Tibial artery (tissue), 4 donors: ENCODE measurements around the gene TNFSF13.

Experiments used
- DNase-seq, 2 donors: peaks; one replicate each; pipeline ENCODE4 v3.0.0-alpha.2; 2019
- H3K27ac ChIP-seq, 2 donors: fragments of 200-600 bp; sonication (generic) in 1 of 2; 1 replicate in 1 of 2; 2 replicates in 1 of 2; pipeline ENCODE4 v1.5.1; 2018 to 2019; ENCODE audit warnings: mild to moderate bottlenecking in 1 of 2
- H3K27me3 ChIP-seq, 2 donors: fragments of 200-600 bp; sonication (generic) in 1 of 2; one replicate each; pipeline versions ENCODE4 v1.5.1 to v1.6.0; 2016 to 2019
- H3K36me3 ChIP-seq, 3 donors: fragments of 200-600 bp; sonication (generic) in 2 of 3; one replicate each; pipeline ENCODE4 v1.5.1; 2016 to 2019; ENCODE audit warnings: mild to moderate bottlenecking in 2 of 3
- H3K4me1 ChIP-seq, 4 donors: fragments of 200-600 bp; sonication (generic) in 2 of 4; 1 replicate in 3 of 4; 2 replicates in 1 of 4; pipeline ENCODE4 v1.5.1; 2016 to 2019
- H3K4me3 ChIP-seq, 2 donors: fragments of 200-600 bp; sonication (generic) in 1 of 2; 1 replicate in 1 of 2; 2 replicates in 1 of 2; pipeline ENCODE4 v1.5.1; 2018 to 2019; ENCODE audit warnings: mild to moderate bottlenecking in 2 of 2
- H3K9me3 ChIP-seq, 3 donors: fragments of 200-600 bp; sonication (generic) in 1 of 3; one replicate each; pipeline ENCODE4 v1.5.1; 2016 to 2019
- CTCF ChIP-seq, 2 experiments: fragments of 200-600 bp in 1 of 2; fragments of 450-650 bp in 1 of 2; IDR thresholded peaks; one replicate each; pipeline ENCODE4 v1.5.1; 2017 to 2019; ENCODE audit warnings: antibody characterized with exemption in 2 of 2, mild to moderate bottlenecking in 1 of 2, moderate library complexity in 1 of 2
- intact Hi-C: fragments of 100-400 bp; cut with DNase I; formaldehyde crosslinking; loops from one replicate; pipeline ENCODE4 v1.15.0; 2023; ENCODE audit warnings: low total_unique reads

Gene TNFSF13

GRCh38 chr17:7548585-7549400, 9.8 kb upstream of the TNFSF13 start, which contains the start of gene TNFSF12:
Gene TNFSF12 (plus strand): TSS chr17:7549058. CDS start chr17:7549154, 96 bp downstream.
- peaks cover 3 to 22% (median 13%) of the 10 kb centered on the region in 3 donors for H3K36me3 ChIP-seq
- H3K4me3 ChIP-seq = peak within 1 kb of the TSS; percentile 68 to 75
- H3K27me3 ChIP-seq = no peaks in the 10 kb centered on the region
- DNase-seq = peak; percentile 70 to 84
- peaks cover 0 to 18% (median 15%) of the 10 kb centered on the region in 4 donors for H3K4me1 ChIP-seq
- peak; percentile 28 to 29 for TF ChIP-seq CTCF (IDR thresholded peaks at IDR 0.05)
- H3K9me3 ChIP-seq = no peaks in the 10 kb centered on the region
- intact Hi-C loops = no loop called here
- H3K27ac ChIP-seq = peak within 1 kb of the TSS; percentile 90 to 93

GRCh38 chr17:7549401-7550055, 9.0 kb upstream of the TNFSF13 start:
- intact Hi-C loops = no loop called here
- no peak for TF ChIP-seq CTCF (IDR thresholded peaks at IDR 0.05)
- Histone ChIP-seq H3K27ac (peak overlapping the region; percentile 90 to 93), H3K9me3 (no peaks in the 10 kb centered on the region), H3K36me3 (peaks cover 3 to 24% (median 13%) of the 10 kb centered on the region in 3 donors), H3K4me1 (peaks cover 0 to 18% (median 15%) of the 10 kb centered on the region in 4 donors), H3K27me3 (no peaks in the 10 kb centered on the region), H3K4me3 (peak overlapping the region; percentile 68 to 75)
- DNase-seq = no peak

- H3K4me3 ChIP-seq = peak overlapping the region in 1 of 2 donors; percentile 68
- peaks cover 3 to 24% (median 13%) of the 10 kb centered on the region in 3 donors for H3K36me3 ChIP-seq
- no peaks in the 10 kb centered on the region for H3K9me3 ChIP-seq
- H3K4me1 ChIP-seq = peaks cover 0 to 18% (median 15%) of the 10 kb centered on the region in 4 donors
- no peak for TF ChIP-seq CTCF (IDR thresholded peaks at IDR 0.05)
- intact Hi-C loops = no loop called here
- no peak for DNase-seq
- H3K27ac ChIP-seq = peak overlapping the region; percentile 90 to 93
- no peaks in the 10 kb centered on the region for H3K27me3 ChIP-seq
Measured at GRCh38 chr17:7550344-7550743, 8.2 kb upstream of the TNFSF13 start.

- H3K27ac ChIP-seq = no peak overlapping the region
- peaks cover 0 to 18% (median 15%) of the 10 kb centered on the region in 4 donors for H3K4me1 ChIP-seq
- peaks cover 3 to 24% (median 13%) of the 10 kb centered on the region in 3 donors for H3K36me3 ChIP-seq
- no peak for TF ChIP-seq CTCF (IDR thresholded peaks at IDR 0.05)
- intact Hi-C loops = no loop called here
- no peaks in the 10 kb centered on the region for H3K27me3 ChIP-seq
- H3K9me3 ChIP-seq = no peaks in the 10 kb centered on the region
- no peak overlapping the region for H3K4me3 ChIP-seq
- DNase-seq = no peak
Measured at GRCh38 chr17:7551396-7551795, 7.2 kb upstream of the TNFSF13 start.

GRCh38 chr17:7552621-7553051, 5.9 kb upstream of the TNFSF13 start:
- peak in 1 of 2 donors; percentile 35 for DNase-seq
- Histone ChIP-seq H3K4me1 (peaks cover 0 to 24% (median 21%) of the 10 kb centered on the region in 4 donors), H3K27ac (no peak overlapping the region), H3K36me3 (peaks cover 3 to 24% (median 13%) of the 10 kb centered on the region in 3 donors), H3K27me3 (no peaks in the 10 kb centered on the region), H3K9me3 (no peaks in the 10 kb centered on the region), H3K4me3 (no peak overlapping the region)
- no peak for TF ChIP-seq CTCF (IDR thresholded peaks at IDR 0.05)
- intact Hi-C loops = no loop called here
